ENCODE data around the gene MATK. TPM values are rescaled to one million over a fixed set of nuclear protein-coding genes. Genes with fewer than 3 reads are reported as not detected.

MATK gene
- total and polyA plus RNA-seq, 10 of the 15 experiments (the other 5 are each of a cell fraction or from before 2014, with no cell fraction given): 0.24 to 2.2 (median 1.1) TPM; not detected in 2

- no peak for TF ChIP-seq NRF1 (conservative IDR thresholded peaks at IDR 0.05; ENCODE audit: low read depth, low read length)
- TF ChIP-seq TARDBP (IDR thresholded peaks at IDR 0.05; ENCODE audit: borderline replicate concordance): no peak
- no peak for TF ChIP-seq MLLT1 (IDR thresholded peaks at IDR 0.05)
- TF ChIP-seq ETV6 (conservative IDR thresholded peaks at IDR 0.05 in 1 of 2, IDR thresholded peaks at IDR 0.05 in 1 of 2; ENCODE audit: borderline replicate concordance in 1 of 2, low read depth in 1 of 2): no peak
- TF ChIP-seq ZBTB33 (IDR thresholded peaks at IDR 0.05): peak; percentile 48; the same call in 1 of the 2 replicates
- TF ChIP-seq BHLHE40 (IDR thresholded peaks at IDR 0.05; ENCODE audit: borderline replicate concordance in 1 of 2, low read depth in 2 of 2, low read length in 1 of 2): peak; percentile 99
- TF ChIP-seq JUND (IDR thresholded peaks at IDR 0.05; ENCODE audit: low read depth, low read length): no peak
- TF ChIP-seq EGR1 (IDR thresholded peaks at IDR 0.05; ENCODE audit: borderline replicate concordance in 1 of 2, low read depth in 2 of 2, low read length in 2 of 2): peak in 1 of 2 experiments; percentile 90; a peak in 2 of 3 replicates
- peak; percentile 83 to 99 (median 92) for TF ChIP-seq CTCF (IDR thresholded peaks at IDR 0.05 in 2 of 3, conservative IDR thresholded peaks at IDR 0.05 in 1 of 3; ENCODE audit: control insufficient read depth in 2 of 3, extremely low read depth in 1 of 3, insufficient read depth in 1 of 3, low read depth in 3 of 3, low read length in 3 of 3)
- TF ChIP-seq DPF2 (IDR thresholded peaks at IDR 0.05): no peak
- TF ChIP-seq POLR2AphosphoS2 (IDR thresholded peaks at IDR 0.05; ENCODE audit: low read depth, low read length): no peak
- peak; percentile 69 for TF ChIP-seq SMC3 (IDR thresholded peaks at IDR 0.05; ENCODE audit: borderline replicate concordance, low read length)
- 0 out of 2 replicates have a peak, but pooled peaks have one; percentile 23 for TF ChIP-seq NR2F1 (conservative IDR thresholded peaks at IDR 0.05)
- no peak for TF ChIP-seq RAD51 (IDR thresholded peaks at IDR 0.05)
- TF ChIP-seq ZNF592 (IDR thresholded peaks at IDR 0.05): no peak
- no peak for TF ChIP-seq ATF7 (IDR thresholded peaks at IDR 0.05; ENCODE audit: low read depth)
- no peak for TF ChIP-seq SUPT20H (IDR thresholded peaks at IDR 0.05; ENCODE audit: borderline replicate concordance, control insufficient read depth, low read depth, low read length)
- TF ChIP-seq ASH2L (IDR thresholded peaks at IDR 0.05; ENCODE audit: borderline replicate concordance, low read depth): no peak
- no peak for TF ChIP-seq RBBP5 (conservative IDR thresholded peaks at IDR 0.05)
- no peak for TF ChIP-seq GATAD2B (conservative IDR thresholded peaks at IDR 0.05; ENCODE audit: low read depth)
These were observed 35.7 kb upstream of the MATK start (continued) for GRCh38 chr19:3821857-3822364.

Data from GM12878 (cell line).